Heart left ventricle (tissue), 16 donors: Measurements from ENCODE around the gene VAPA. TPM values are rescaled to one million over a fixed set of nuclear protein-coding genes. Genes with fewer than 3 reads are reported as not detected.

ENCODE experiments used
- ATAC-seq, 4 donors: fragments of 200-7000 bp; cut with Tn5 transposase; one replicate each; pipeline ENCODE4 v1.9.1; 2020 to 2022; ENCODE audit warnings: moderate library complexity in 4 of 4, mild to moderate bottlenecking in 3 of 4, moderate number of reproducible peaks in 1 of 4
- DNase-seq, 5 donors: peaks; one replicate each; pipeline ENCODE4 v3.0.0-alpha.2; 2020
- H3K27ac ChIP-seq, 12 donors: fragments of 200-600 bp; sonication (generic) in 4 of 12; one replicate each; pipeline versions ENCODE4 v1.5.0 to v1.8.0; 2016 to 2022; ENCODE audit warnings: mild to moderate bottlenecking in 2 of 12
- H3K27me3 ChIP-seq, 9 donors: fragments of 200-600 bp; sonication (generic) in 2 of 9; one replicate each; pipeline versions ENCODE4 v1.5.1 to v1.8.0; 2016 to 2022; ENCODE audit warnings: mild to moderate bottlenecking in 3 of 9
- H3K36me3 ChIP-seq, 9 donors: fragments of 200-600 bp; sonication (generic) in 2 of 9; one replicate each; pipeline versions ENCODE4 v1.5.0 to v1.8.0; 2018 to 2022; ENCODE audit warnings: mild to moderate bottlenecking in 2 of 9
- H3K4me1 ChIP-seq, 12 donors: fragments of 200-600 bp; sonication (generic) in 4 of 12; one replicate each; pipeline versions ENCODE4 v1.5.0 to v1.8.0; 2016 to 2022; ENCODE audit warnings: mild to moderate bottlenecking in 3 of 12
- H3K4me3 ChIP-seq, 12 donors: fragments of 200-600 bp; sonication (generic) in 4 of 12; one replicate each; pipeline versions ENCODE4 v1.5.0 to v1.8.0; 2017 to 2022; ENCODE audit warnings: mild to moderate bottlenecking in 9 of 12, moderate library complexity in 4 of 12
- H3K9me3 ChIP-seq, 12 donors: fragments of 200-600 bp; sonication (generic) in 4 of 12; one replicate each; pipeline versions ENCODE4 v1.5.0 to v1.8.0; 2016 to 2022; ENCODE audit warnings: mild to moderate bottlenecking in 1 of 12
- POLR2A ChIP-seq, 2 donors: fragments of 450-650 bp; IDR thresholded peaks; one replicate each; pipeline ENCODE4 v1.6.1; 2017; ENCODE audit warnings: antibody characterized with exemption in 2 of 2, mild to moderate bottlenecking in 2 of 2, moderate library complexity in 2 of 2
- WGBS, 4 donors: extraction: QIAGEN DNeasy Blood & Tissue Kit in 2 of 4; methylation state at CpG; one replicate each; pipeline versions ENCODE4 v1.1.5 to v1.1.7; 2013 to 2018; 5-methylcytosine and 5-hydroxymethylcytosine counted together
- intact Hi-C, 10 donors: fragments of 100-400 bp; cut with DNase I; formaldehyde crosslinking; loops; one replicate each; pipeline versions ENCODE4 v1.11.1 to v1.14.2; 2022
- polyA plus RNA-seq, 2 donors: library from polyadenylated mRNA; stranded (reverse); fragments of 200-250 nt; gene quantifications; one replicate each; pipeline ENCODE4 v1.2.3, GENCODE V29; 2013
- total RNA-seq, 9 donors: library from RNA; depleted of rRNA in 2 of 9; stranded (reverse); fragments of >200 nt in 2 of 9; fragmentation: NEBNext Ultra II Directional in 3 of 9; extraction: Animal tissue kit (Norgen Biotek cat#: 25700) in 3 of 9; gene quantifications; one replicate each; pipeline versions ENCODE4 v1.1.0 to v1.2.4, GENCODE V29; 2016 to 2023
- TF ChIP-seq, protein P1 (sequence below), 12 donors: fragments of 200-600 bp; sonication (generic) in 4 of 12; IDR thresholded peaks; one replicate each; pipeline versions ENCODE4 v1.5.0 to v1.8.0; 2018 to 2022; ENCODE audit warnings: antibody characterized with exemption in 12 of 12, mild to moderate bottlenecking in 5 of 12
- donor health status: ischemic (EF 13 %, LVEDD 7.1; RV severe dilation, severe dysfunction).
- donor health status: healthy with polysubstance abuse.
- donor health status: DM: no; HTN: yes; CAD: no.
- donor health status: DM: no; HTN: no; CAD: no.
- donor health status: ischemic (EF 25% LVEDD 6.9; RV normal size, moderate dysfunction).
- donor health status: ischemic (EF 25% LVEDD 5.7; RV mildly dilated, moderate dysfunction).
- donor health status: healthy.
- donor health status: DM: yes; HTN: yes; CAD: no.
- donor health status: ischemic (EF 35%, LVEDD 5.7; RV mildly dilated, moderate dysfunction).
- donor health status: nonischemic (EF 11% LVEDD 7.7; RV severe dilation, severe dysfunction).
- donor health status: DM: yes; HTN: yes; CAD: no.
- donor health status: PGD.
- donor health status: ischemic (EF 29% LVEDD 5.4; RV normal size, mild dysfunction).
- donor health status: nonischemic (EF 23%, LVEDD 6.1; RV moderate dilation, normal function).

VAPA gene
- total and polyA plus RNA-seq, 11 donors = 107 to 289 (median 201) TPM

DNA sequence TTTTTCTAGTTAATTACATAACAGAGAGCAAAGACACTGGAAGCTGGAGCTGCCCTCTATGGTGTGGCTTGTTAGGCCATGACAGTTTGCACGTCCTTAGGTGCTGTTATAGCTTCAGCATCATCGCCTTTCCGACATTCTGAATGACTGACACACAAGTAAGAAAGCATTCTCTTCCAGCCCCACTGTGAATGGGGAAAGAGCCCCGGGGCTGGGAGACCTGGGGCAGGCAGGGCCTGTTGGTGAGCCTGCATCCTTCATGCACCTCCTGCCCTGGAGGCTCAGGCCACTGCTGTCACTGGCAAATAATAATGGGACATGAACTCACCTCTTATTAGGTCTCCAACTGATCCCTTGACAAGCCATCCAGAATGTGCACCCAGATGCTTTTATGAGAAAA is 71.8 kb downstream of the VAPA start:
- H3K4me3 ChIP-seq = no peak overlapping the region
- no peaks in the 10 kb centered on the region for H3K9me3 ChIP-seq
- TF ChIP-seq, protein P1, sequence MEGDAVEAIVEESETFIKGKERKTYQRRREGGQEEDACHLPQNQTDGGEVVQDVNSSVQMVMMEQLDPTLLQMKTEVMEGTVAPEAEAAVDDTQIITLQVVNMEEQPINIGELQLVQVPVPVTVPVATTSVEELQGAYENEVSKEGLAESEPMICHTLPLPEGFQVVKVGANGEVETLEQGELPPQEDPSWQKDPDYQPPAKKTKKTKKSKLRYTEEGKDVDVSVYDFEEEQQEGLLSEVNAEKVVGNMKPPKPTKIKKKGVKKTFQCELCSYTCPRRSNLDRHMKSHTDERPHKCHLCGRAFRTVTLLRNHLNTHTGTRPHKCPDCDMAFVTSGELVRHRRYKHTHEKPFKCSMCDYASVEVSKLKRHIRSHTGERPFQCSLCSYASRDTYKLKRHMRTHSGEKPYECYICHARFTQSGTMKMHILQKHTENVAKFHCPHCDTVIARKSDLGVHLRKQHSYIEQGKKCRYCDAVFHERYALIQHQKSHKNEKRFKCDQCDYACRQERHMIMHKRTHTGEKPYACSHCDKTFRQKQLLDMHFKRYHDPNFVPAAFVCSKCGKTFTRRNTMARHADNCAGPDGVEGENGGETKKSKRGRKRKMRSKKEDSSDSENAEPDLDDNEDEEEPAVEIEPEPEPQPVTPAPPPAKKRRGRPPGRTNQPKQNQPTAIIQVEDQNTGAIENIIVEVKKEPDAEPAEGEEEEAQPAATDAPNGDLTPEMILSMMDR (IDR thresholded peaks at IDR 0.05) = no peak
- TF ChIP-seq POLR2A (IDR thresholded peaks at IDR 0.05) = no peak
- H3K27ac ChIP-seq = no peak overlapping the region
- H3K36me3 ChIP-seq = no peaks in the 10 kb centered on the region
- DNase-seq (no peak), ATAC-seq (no peak)
- H3K4me1 ChIP-seq = peaks cover 0 to 23% (median 5%) of the 10 kb centered on the region in 12 donors
- WGBS, 4 donors = 89 to 99% (median 94%) methylated on average over 4 of the region's 4 CpGs
- intact Hi-C loops = no loop called here
- no peaks in the 10 kb centered on the region for H3K27me3 ChIP-seq

DNA sequence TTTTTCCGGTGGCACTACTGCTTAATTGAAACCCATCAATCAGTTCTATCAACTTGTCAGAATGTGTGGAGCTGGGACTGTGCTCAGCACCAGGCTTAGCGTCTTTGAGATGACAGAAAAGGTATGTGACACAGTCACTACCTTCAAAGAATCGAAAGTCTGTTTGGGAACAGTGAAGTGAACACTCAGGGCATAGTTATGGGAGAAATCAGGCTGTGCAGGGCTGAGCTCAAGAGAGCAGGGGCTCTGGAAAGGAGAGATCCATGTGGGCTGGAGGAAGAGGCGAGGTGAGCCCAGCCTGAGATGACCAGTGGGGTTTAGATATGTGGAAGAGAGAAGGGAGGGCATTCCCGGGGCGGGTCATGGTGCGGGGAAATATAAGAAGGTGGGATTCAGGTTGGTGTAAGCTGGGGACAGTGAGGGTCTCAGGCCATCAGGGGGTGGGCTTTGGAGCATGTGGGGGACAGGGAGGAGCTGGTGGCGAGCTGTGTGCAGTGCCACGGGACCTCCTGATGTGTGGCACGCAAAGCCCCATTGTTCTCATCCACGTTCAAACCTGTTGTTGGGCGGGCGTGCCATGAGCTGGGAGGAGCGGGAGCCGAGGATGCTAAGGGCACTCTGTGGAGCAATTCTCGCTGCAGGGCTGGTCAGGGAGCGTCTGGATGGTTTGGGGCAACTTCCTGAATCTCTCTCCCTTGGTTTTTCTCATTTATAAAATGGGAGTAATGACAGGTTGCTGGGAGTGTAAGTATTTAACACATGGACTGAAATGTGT is 72.5 kb downstream of the VAPA start:
- no peaks in the 10 kb centered on the region for H3K27me3 ChIP-seq
- no peak for DNase-seq
- H3K4me3 ChIP-seq = no peak overlapping the region
- no peak overlapping the region for H3K27ac ChIP-seq
- peaks cover 0 to 23% (median 5%) of the 10 kb centered on the region in 12 donors for H3K4me1 ChIP-seq
- H3K36me3 ChIP-seq = no peaks in the 10 kb centered on the region
- 89 to 91% (median 91%) methylated on average over 17 of the region's 17 CpGs for WGBS, 4 donors
- no peak for TF ChIP-seq POLR2A (IDR thresholded peaks at IDR 0.05)
- TF ChIP-seq, protein P1 (IDR thresholded peaks at IDR 0.05) = no peak
- H3K9me3 ChIP-seq = no peaks in the 10 kb centered on the region
- no peak for ATAC-seq
- intact Hi-C loops = no loop called here

DNA sequence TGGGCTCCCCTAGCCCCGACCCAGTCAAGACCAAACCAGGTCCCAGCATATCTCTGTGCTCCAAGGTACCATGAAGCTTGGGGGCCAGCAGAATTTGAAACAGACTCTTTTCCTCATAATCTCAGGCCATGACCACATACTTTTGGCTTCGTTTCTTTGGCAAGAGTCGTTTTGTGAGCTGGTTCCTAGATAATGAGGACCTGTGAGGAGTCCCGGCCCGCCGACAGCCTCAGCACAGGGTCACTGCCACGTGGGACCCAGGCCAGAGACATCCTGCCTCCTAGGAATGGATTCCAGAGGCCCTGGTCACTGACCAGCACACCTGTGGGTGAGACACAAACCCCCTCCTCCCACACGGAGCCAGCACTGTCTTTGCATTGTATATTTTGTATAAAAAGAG is 73.5 kb downstream of the VAPA start:
- H3K27ac ChIP-seq = peak overlapping the region in 4 of 12 donors; percentile 6 to 51 (median 22)
- no peaks in the 10 kb centered on the region for H3K36me3 ChIP-seq
- TF ChIP-seq, protein P1 (IDR thresholded peaks at IDR 0.05) = no peak
- TF ChIP-seq POLR2A (IDR thresholded peaks at IDR 0.05) = no peak
- ATAC-seq (peak in 2 of 4 donors; percentile 34 to 53), DNase-seq (peak in 1 of 5 donors; percentile 73)
- intact Hi-C loops = no loop called here
- WGBS, 4 donors = 26 to 51% (median 36%) methylated on average over 8 of the region's 8 CpGs
- H3K4me1 ChIP-seq = peaks cover 0 to 29% (median 5%) of the 10 kb centered on the region in 12 donors
- H3K4me3 ChIP-seq = no peak overlapping the region
- no peaks in the 10 kb centered on the region for H3K27me3 ChIP-seq
- no peaks in the 10 kb centered on the region for H3K9me3 ChIP-seq

DNA sequence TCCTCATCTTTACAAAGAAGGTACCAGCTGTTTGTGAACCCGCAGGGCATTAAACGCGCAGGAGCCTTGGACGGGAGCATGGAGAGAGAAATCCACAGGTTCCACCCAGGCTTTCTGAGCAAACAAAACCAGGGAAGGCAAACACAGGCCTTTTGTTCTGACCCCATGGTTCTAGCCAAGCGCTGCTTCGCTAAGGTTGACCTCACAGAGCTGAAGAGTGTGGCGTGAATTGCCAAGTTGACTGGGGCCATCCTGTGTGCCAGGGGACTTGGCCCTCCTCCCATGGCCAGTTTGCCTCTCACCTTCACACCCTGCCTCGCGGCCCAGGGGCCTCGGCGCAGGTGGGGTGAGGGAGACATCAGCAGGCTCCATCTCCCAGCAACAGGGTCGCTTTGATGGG is 74.1 kb downstream of the VAPA start:
- Histone ChIP-seq H3K27me3 (no peaks in the 10 kb centered on the region), H3K4me1 (peaks cover 0 to 32% (median 5%) of the 10 kb centered on the region in 12 donors), H3K27ac (peak overlapping the region in 6 of 12 donors; percentile 6 to 51 (median 26)), H3K4me3 (no peak overlapping the region), H3K36me3 (no peaks in the 10 kb centered on the region), H3K9me3 (no peaks in the 10 kb centered on the region)
- DNase-seq (peak in 1 of 5 donors; percentile 51), ATAC-seq (peak in 2 of 4 donors; percentile 21 to 55)
- no peak for TF ChIP-seq POLR2A (IDR thresholded peaks at IDR 0.05)
- TF ChIP-seq, protein P1 (IDR thresholded peaks at IDR 0.05) = no peak
- intact Hi-C loops = no loop called here
- WGBS, 4 donors = 79 to 86% (median 81%) methylated on average over 12 of the region's 12 CpGs
